ENCODE measurements around the gene SIPA1L3.

SIPA1L3 gene

DNA sequence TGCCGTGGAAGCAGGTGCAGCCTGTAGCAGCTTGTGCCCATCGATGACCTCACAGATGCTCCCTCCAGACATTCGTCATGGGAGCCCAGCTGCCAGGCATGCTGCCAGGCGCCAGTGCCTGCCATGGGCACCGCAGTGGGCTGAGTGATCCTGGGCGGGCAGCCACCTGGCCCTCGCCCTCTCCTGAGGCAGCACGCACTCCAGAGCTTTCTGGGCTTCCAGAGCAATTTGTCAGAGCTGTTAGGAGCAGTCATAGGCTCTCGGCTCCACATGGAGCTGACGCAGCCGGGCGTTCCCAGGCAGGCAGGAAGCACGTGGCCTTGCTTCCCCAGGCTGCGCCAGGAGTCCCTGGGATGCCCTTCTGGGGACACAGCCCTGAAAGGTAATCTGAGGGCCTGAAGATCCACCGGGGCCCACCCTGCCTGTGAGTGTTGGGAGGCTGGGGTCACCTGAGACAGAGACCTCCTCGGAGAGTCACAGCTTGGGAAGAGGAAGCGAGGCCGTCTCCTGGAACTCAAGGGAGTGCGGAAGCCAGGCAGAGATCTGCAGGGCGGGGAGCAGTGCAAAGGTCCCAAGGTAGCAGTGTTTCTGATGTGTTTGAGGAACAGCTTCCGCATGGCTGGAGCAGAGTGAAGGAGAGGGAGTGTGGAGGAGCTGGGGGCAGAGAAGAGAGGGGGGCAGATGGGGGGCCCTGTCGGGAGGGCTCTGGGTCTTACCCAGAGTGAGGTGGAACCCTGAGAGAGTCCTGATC lies 266.5 kb downstream of the SIPA1L3 start:
- no peak overlapping the region for H3K4me3 ChIP-seq (ENCODE audit: low read depth, low read length)
- TF ChIP-seq, protein P1, sequence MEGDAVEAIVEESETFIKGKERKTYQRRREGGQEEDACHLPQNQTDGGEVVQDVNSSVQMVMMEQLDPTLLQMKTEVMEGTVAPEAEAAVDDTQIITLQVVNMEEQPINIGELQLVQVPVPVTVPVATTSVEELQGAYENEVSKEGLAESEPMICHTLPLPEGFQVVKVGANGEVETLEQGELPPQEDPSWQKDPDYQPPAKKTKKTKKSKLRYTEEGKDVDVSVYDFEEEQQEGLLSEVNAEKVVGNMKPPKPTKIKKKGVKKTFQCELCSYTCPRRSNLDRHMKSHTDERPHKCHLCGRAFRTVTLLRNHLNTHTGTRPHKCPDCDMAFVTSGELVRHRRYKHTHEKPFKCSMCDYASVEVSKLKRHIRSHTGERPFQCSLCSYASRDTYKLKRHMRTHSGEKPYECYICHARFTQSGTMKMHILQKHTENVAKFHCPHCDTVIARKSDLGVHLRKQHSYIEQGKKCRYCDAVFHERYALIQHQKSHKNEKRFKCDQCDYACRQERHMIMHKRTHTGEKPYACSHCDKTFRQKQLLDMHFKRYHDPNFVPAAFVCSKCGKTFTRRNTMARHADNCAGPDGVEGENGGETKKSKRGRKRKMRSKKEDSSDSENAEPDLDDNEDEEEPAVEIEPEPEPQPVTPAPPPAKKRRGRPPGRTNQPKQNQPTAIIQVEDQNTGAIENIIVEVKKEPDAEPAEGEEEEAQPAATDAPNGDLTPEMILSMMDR (IDR thresholded peaks at IDR 0.05; ENCODE audit: insufficient read depth, low read depth, low read length, missing control alignments), result no peak
- no peak for DNase-seq (ENCODE audit: low read depth)

- no peak overlapping the region for H3K4me3 ChIP-seq (ENCODE audit: low read depth, low read length)
- TF ChIP-seq, protein P1 (IDR thresholded peaks at IDR 0.05; ENCODE audit: insufficient read depth, low read depth, low read length, missing control alignments), result no peak
- DNase-seq (ENCODE audit: low read depth), result no peak
These were observed 268.4 kb downstream of the SIPA1L3 start for GRCh38 chr19:38175422-38175821.

DNA sequence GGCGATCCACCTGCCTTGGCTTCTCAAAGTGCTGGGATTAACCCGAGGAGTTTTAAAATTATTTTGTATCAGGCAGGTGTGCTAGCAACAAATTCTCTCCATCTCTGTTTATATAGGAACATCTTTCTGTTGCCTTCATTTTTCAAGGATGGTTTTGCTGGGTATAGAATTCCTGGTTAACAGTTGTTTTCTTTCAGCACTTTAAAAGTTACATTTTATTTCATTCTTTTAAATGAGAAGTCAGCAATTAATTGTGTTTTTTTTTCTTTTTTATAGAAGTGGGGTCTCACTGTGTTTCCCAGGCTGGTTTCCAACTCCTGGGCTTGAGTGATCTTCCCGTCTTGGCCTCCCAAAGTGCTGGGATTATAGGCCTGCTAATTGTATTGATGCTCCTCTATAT lies 273.1 kb downstream of the SIPA1L3 start:
- no peak overlapping the region for H3K4me3 ChIP-seq (ENCODE audit: low read depth, low read length)
- DNase-seq (ENCODE audit: low read depth), result no peak
- TF ChIP-seq, protein P1 (IDR thresholded peaks at IDR 0.05; ENCODE audit: insufficient read depth, low read depth, low read length, missing control alignments), result no peak

- TF ChIP-seq, protein P1 (IDR thresholded peaks at IDR 0.05; ENCODE audit: insufficient read depth, low read depth, low read length, missing control alignments), result no peak
- no peak overlapping the region for H3K4me3 ChIP-seq (ENCODE audit: low read depth, low read length)
- no peak for DNase-seq (ENCODE audit: low read depth)
These were observed 275.7 kb downstream of the SIPA1L3 start for GRCh38 chr19:38182536-38183210.

GRCh38 chr19:38183251-38183897 lies 276.4 kb downstream of the SIPA1L3 start:
- no peak for DNase-seq (ENCODE audit: low read depth)
- H3K4me3 ChIP-seq (ENCODE audit: low read depth, low read length), result no peak overlapping the region
- TF ChIP-seq, protein P1 (IDR thresholded peaks at IDR 0.05; ENCODE audit: insufficient read depth, low read depth, low read length, missing control alignments), result no peak

- TF ChIP-seq, protein P1 (IDR thresholded peaks at IDR 0.05; ENCODE audit: insufficient read depth, low read depth, low read length, missing control alignments), result no peak
- DNase-seq (ENCODE audit: low read depth), result no peak
- no peak overlapping the region for H3K4me3 ChIP-seq (ENCODE audit: low read depth, low read length)
These were observed 277.8 kb downstream of the SIPA1L3 start for GRCh38 chr19:38184815-38185214.

Measured in GM12865 (cell line).